ENCODE data around the gene REV3L.

GRCh38 chr6:111337829-111338236, 145.2 kb downstream of the REV3L start:
- TF ChIP-seq POLR2A (conservative IDR thresholded peaks at IDR 0.05) (no peak), BCL6 (CRISPR knock-in tag; IDR thresholded peaks at IDR 0.05) (no peak), ZNF780A (CRISPR knock-in tag; IDR thresholded peaks at IDR 0.05) (no peak), ELK1 (CRISPR knock-in tag; IDR thresholded peaks at IDR 0.05) (no peak), NFE2L1 (tag; IDR thresholded peaks at IDR 0.05; ENCODE audit: borderline replicate concordance, low read depth) (no peak), SP1 (CRISPR knock-in tag; IDR thresholded peaks at IDR 0.05) (no peak), TAF1 (IDR thresholded peaks at IDR 0.05; ENCODE audit: control insufficient read depth, extremely low read depth, insufficient read depth, low read length, severe bottlenecking) (no peak), GTF2F1 (IDR thresholded peaks at IDR 0.05; ENCODE audit: low read depth, low read length) (no peak)
